DMS79 treated with DMSO at 0.1 percent for 48 hours (cell line): ENCODE data around the gene UBE2L6.

Experiments used
- DNase-seq: peaks from one replicate; lab custom pipeline; 2025; lab: John Stamatoyannopoulos, UW

The UBE2L6 gene

GRCh38 chr11:57567515-57568329 is at the start of gene UBE2L6:
Gene UBE2L6 (minus strand): TSS chr11:57567672. CDS start chr11:57567611, 61 bp downstream.
- DNase-seq: peak; percentile 55

- DNase-seq: no peak
Observed at GRCh38 chr11:57616595-57616994, 49.1 kb upstream of the UBE2L6 start.

GRCh38 chr11:57615308-57615707 is 47.8 kb upstream of the UBE2L6 start:
- DNase-seq: no peak

GRCh38 chr11:57614234-57614772 is 46.8 kb upstream of the UBE2L6 start:
- no peak for DNase-seq

GRCh38 chr11:57610170-57610569 is 42.7 kb upstream of the UBE2L6 start:
- no peak for DNase-seq

- no peak for DNase-seq
Observed at GRCh38 chr11:57605028-57605420, 37.6 kb upstream of the UBE2L6 start.

- DNase-seq: no peak
Observed at GRCh38 chr11:57604296-57605027, 37.0 kb upstream of the UBE2L6 start.

GRCh38 chr11:57601297-57601696 is 33.8 kb upstream of the UBE2L6 start:
- DNase-seq: no peak

- DNase-seq: no peak
Observed at GRCh38 chr11:57599381-57599780, 31.9 kb upstream of the UBE2L6 start.

GRCh38 chr11:57598831-57599155 is 31.3 kb upstream of the UBE2L6 start:
- no peak for DNase-seq

GRCh38 chr11:57597916-57598830 is 30.7 kb upstream of the UBE2L6 start:
- DNase-seq: no peak

GRCh38 chr11:57597461-57597915 is 30.0 kb upstream of the UBE2L6 start, which contains the start of gene SERPING1:
Gene SERPING1 (plus strand): TSS chr11:57597685. CDS start chr11:57598271, 586 bp downstream.
- DNase-seq: no peak

GRCh38 chr11:57596266-57596885 is 28.9 kb upstream of the UBE2L6 start:
- DNase-seq: no peak

- no peak for DNase-seq
Observed at GRCh38 chr11:57588046-57588710, 20.7 kb upstream of the UBE2L6 start.

GRCh38 chr11:57586711-57587245 is 19.3 kb upstream of the UBE2L6 start:
- DNase-seq: no peak

- DNase-seq: no peak
Observed at GRCh38 chr11:57585301-57585700, 17.8 kb upstream of the UBE2L6 start.

- no peak for DNase-seq
Observed at GRCh38 chr11:57584341-57584740, 16.9 kb upstream of the UBE2L6 start.

- no peak for DNase-seq
Observed at GRCh38 chr11:57574061-57574460, 6.6 kb upstream of the UBE2L6 start.

GRCh38 chr11:57571606-57572005 is 4.1 kb upstream of the UBE2L6 start:
- no peak for DNase-seq

- DNase-seq: peak; percentile 74
Observed at GRCh38 chr11:57568330-57568766, 876 bp upstream of the UBE2L6 start.
